ENCODE results near the gene LONP2.
A peak's percentile ranks its signal among the peaks of the same experiment; 100 is the strongest.
"Not testable (repeated sequence)": the region's sequence is repeated elsewhere in the genome, so short reads cannot be mapped to it uniquely, and the experiment has no call there.

The LONP2 gene

DNA sequence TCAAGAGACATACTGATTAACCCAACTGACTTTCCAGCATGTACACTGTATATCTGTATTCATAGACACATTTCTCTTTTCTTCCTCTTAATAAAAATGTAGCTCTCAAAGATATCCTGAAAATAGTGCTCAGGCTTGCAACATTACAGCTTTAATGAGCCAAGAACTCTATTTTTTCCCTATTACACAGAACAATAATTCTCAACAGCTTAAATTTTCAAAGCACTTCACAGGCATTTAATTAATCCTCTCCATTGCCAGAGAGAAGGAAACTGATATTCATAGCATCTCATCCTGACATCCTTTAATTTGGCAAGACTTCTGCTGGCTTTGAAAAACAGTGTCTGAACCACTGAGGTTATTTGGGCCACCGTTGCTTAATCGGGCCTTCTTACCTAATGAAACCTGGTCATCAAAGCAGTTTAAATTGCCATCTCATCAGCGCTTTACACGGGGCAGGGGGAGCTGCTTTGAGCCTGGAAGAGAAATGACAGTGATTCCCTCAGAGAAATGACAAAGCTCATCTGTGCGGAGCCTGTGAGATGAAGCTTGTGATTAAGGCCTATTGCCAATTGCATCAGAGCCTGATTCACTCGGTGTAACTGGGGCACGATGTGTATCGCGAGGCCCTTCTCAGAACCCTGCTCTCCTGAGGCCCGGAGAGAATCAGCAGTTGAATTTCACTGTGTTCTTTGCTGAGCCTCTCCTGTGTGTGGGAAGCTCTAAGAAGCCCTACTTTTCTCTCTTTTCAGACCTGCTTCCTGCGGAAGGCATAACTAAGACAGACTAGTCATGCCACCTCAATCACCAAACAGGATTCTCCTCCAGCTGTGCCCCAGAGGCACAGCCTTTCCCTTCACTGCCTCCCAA, 149.6 kb downstream of the LONP2 start:
- DNase-seq (no peak), ATAC-seq (peak; percentile 49)

DNA sequence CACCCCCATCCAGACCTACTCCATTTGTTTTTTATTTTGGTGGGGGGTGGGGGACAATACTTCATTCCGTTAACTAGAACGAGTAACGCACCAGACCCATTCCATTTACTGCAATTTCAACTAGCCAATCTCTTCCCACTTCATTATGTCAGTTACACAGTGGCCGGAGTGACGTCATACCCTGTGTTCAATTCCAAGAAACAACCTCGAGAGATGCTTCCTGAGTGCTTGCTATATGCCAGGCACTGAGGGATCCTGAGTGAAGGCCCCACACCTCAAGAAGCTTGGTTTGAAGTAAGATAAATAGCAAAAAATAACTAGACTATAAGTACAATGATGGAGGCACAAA, 150.2 kb downstream of the LONP2 start:
- ATAC-seq = no peak
- no peak for DNase-seq

DNA sequence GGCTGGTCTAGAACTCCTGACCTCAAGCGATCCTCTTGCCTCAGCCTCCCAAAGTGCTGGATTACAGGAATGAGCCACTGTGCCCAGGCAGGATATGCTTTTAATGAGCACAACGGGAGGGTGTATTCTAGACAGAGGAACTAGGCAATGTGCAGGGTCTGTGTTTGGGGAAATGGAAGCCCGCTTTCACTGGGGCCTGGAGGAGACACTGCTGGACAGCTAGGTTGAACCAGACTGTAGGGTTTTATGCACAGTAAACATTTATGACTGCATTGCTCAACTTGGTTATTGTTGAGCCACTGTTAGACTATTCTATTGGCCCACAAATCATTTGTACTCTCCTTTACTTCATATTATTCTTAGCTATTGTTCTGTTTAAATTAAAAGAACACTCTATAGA, 151.3 kb downstream of the LONP2 start:
- DNase-seq (no peak), ATAC-seq (no peak)

DNA sequence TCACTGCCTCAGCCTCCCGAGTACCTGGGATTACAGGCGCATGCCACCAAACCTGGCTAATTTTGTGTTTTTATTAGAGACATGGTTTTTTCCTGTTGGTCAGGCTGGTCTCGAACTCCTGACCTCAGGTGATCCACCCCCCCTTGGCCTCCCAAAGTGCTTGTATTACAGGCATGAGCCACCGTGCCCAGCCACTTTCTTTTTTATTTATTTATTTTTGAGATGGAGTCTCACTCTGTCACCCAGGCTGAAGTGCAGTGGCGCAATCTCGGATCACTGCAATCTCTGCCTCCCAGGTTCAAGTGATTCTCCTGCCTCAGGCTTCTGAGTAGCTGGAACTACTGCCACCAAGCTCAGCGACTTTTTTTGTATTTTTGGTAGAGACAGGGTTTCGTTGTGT, 158.4 kb downstream of the LONP2 start:
- not testable (repeated sequence) for DNase-seq, ATAC-seq

DNA sequence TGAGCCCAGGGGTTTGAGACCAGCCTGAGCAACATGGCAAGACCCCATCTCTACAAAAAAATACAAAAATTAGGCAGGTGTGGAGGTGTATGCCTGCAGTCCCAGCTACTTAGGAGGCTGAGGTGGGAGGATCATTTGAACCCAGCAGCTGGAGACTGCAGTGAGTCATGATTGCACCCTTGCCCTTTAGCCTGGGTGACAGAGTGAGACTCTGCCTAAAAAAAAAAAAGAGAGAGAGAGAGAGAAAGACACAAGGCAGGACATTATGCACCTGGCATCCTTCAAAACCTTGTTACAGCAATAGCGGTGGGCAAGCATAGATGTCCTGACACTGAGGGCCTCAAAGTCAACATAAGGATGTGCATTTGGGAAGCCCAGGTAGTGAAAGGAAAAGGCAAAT, 161.1 kb downstream of the LONP2 start:
- ATAC-seq (no peak), DNase-seq (no peak)

DNA sequence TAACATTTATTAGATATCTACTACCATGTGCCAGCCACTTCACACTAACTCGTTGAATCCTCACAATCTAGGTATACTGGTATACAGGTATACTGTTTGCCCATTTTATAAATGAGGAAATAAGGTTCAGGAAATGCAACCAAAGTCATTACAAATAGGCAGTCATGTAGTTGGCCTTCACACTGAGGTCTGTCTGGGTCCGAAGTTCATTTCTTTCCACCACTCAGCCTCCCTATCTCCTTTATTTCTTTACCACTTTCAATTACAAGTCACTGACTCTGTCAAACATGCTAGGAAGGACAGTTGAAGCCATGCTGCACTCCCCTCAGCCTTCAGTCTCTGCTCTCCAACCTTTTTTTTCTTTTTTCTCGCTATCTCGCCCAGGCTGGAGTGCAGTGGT, 161.8 kb downstream of the LONP2 start:
- no peak for ATAC-seq
- no peak for DNase-seq

Measured in stimulated activated naive CD8-positive, alpha-beta T cell treated with anti-CD3 and anti-CD28 coated beads, Interleukin-15, Interleukin-2, amounts not matched to agents 100 U/mL and 50 U/mL, for 24 hours (primary cell).